ENCODE data around the gene CMYA5. TPM values are rescaled to one million over a fixed set of nuclear protein-coding genes. Genes with fewer than 3 reads are reported as not detected.

CMYA5 gene
- total and polyA plus RNA-seq, 2 of the 4 experiments (the other 2 are of a cell fraction) = 0.39 to 0.90 TPM

- no peak overlapping the region for H2BK5ac ChIP-seq (ENCODE audit: low read depth, low read length, poor library complexity, severe bottlenecking)
- no peak for DNase-seq
- H2AK5ac ChIP-seq (ENCODE audit: low read depth, low read length) = no peak overlapping the region
- in situ Hi-C loops (cut with MboI; ENCODE audit: low sequenced_read_pairs) = no loop called here
- intact Hi-C loops (cut with micrococcal nuclease) = no loop called here
- no peak overlapping the region for H3K18ac ChIP-seq (ENCODE audit: low read depth, low read length)
- no peak overlapping the region for H3K27ac ChIP-seq (ENCODE audit: insufficient read depth, low read length)
- 61% methylated on average over 9 of the region's 14 CpGs; no CpG with 5 or more reads in 1 of the 2 experiments for WGBS, 2 experiments (ENCODE audit: extremely low coverage in 2 of 2, insufficient read length in 1 of 2)
- no peak overlapping the region for H2BK120ac ChIP-seq (ENCODE audit: low read depth, low read length)
- H3K9me3 ChIP-seq (ENCODE audit: control insufficient read depth, insufficient read depth, low read length) = no peaks in the 10 kb centered on the region
- H3K56ac ChIP-seq (ENCODE audit: extremely low read depth, insufficient read depth, low read length) = no peak overlapping the region
- H3K23ac ChIP-seq (ENCODE audit: low read depth, low read length) = no peak overlapping the region
- H2AK9ac ChIP-seq (replicated peaks; ENCODE audit: low read depth, low read length, poor library complexity) = no peak overlapping the region
- no peak overlapping the region for H4K5ac ChIP-seq (ENCODE audit: low read depth, low read length)
- H3K9ac ChIP-seq (ENCODE audit: low read depth, low read length) = no peak overlapping the region
- dilution Hi-C loops (cut with HindIII; ENCODE audit: low sequenced_read_pairs, unreplicated experiment) = no loop called here
- no peaks in the 10 kb centered on the region for H3K9me1 ChIP-seq (ENCODE audit: insufficient read depth, low read length)
- no peaks in the 10 kb centered on the region for H3K79me1 ChIP-seq (ENCODE audit: low read depth in 1 of 2, low read length in 2 of 2)
- H2AFZ ChIP-seq (replicated peaks; ENCODE audit: low read length, poor library complexity) = no peak overlapping the region
- no peak overlapping the region for H2BK15ac ChIP-seq (ENCODE audit: low read depth, low read length)
- no TSS peak for BruUV-seq (replicated peaks)
- H3K27me3 ChIP-seq (ENCODE audit: control insufficient read depth, insufficient read depth, low read length) = peaks cover 7% of the 10 kb centered on the region
- no peak overlapping the region for H3K14ac ChIP-seq (replicated peaks; ENCODE audit: low read depth, low read length)
- no peaks in the 10 kb centered on the region for H3K4me1 ChIP-seq (ENCODE audit: control insufficient read depth, insufficient read depth, low read length)
- TF ChIP-seq RFX5 (IDR thresholded peaks at IDR 0.05; ENCODE audit: low read depth, low read length) (no peak), RCOR1 (IDR thresholded peaks at IDR 0.05; ENCODE audit: insufficient replicate concordance, low read length) (no peak), BHLHE40 (IDR thresholded peaks at IDR 0.05; ENCODE audit: low read depth, low read length) (no peak), CEBPB (IDR thresholded peaks at IDR 0.05; ENCODE audit: low read depth, low read length) (no peak), ELK1 (IDR thresholded peaks at IDR 0.05; ENCODE audit: borderline replicate concordance, low read depth, low read length) (no peak), MAZ (IDR thresholded peaks at IDR 0.05; ENCODE audit: borderline replicate concordance, low read depth, low read length) (no peak), CHD1 (IDR thresholded peaks at IDR 0.05; ENCODE audit: low read depth, low read length) (no peak), MAFK (IDR thresholded peaks at IDR 0.05; ENCODE audit: low read depth, low read length) (no peak)
- H4K91ac ChIP-seq (ENCODE audit: insufficient read depth, low read depth, low read length) = no peak overlapping the region
- no peak overlapping the region for H3K4me2 ChIP-seq (ENCODE audit: low read depth, low read length)
- H3K4me3 ChIP-seq (ENCODE audit: insufficient read depth, low read depth, low read length) = no peak overlapping the region
- no peaks in the 10 kb centered on the region for H4K20me1 ChIP-seq (ENCODE audit: insufficient read depth, low read length)
- H4K8ac ChIP-seq (ENCODE audit: low read depth in 2 of 2, low read length in 2 of 2) = no peak overlapping the region
- CTCF ChIA-PET = no interaction called here
- no peak overlapping the region for H3K4ac ChIP-seq (ENCODE audit: low read depth, low read length)
- H2BK20ac ChIP-seq (ENCODE audit: low read depth, low read length) = no peak overlapping the region
- ATAC-seq (ENCODE audit: low read depth) = no peak
- POLR2A ChIA-PET (ENCODE audit: unreplicated experiment) = no interaction called here
- H3K36me3 ChIP-seq (ENCODE audit: control insufficient read depth, insufficient read depth, low read length) = no peaks in the 10 kb centered on the region
These were observed 38.1 kb downstream of the CMYA5 start for GRCh38 chr5:79727451-79728355.
